OCI-LY1 (cell line): ENCODE measurements around the gene HMG20A.

Source experiments
- H2AFZ ChIP-seq: fragments of 200-600 bp; sonication (generic), shearing (Covaris generic); 2 replicates; pipeline ENCODE4 v1.6.0; 2014; ENCODE audit warnings: antibody characterized with exemption, mild to moderate bottlenecking, low read length
- H3F3A ChIP-seq: fragments of 200-600 bp; sonication (generic), shearing (Covaris generic); 2 replicates; pipeline ENCODE4 v1.6.0; 2014; ENCODE audit warnings: mild to moderate bottlenecking, antibody characterized with exemption, low read length, moderate library complexity; ENCODE audit not compliant: insufficient read depth
- H3K27ac ChIP-seq: fragments of 200-600 bp; sonication (generic); 2 replicates; pipeline ENCODE4 v1.5.1; 2014; ENCODE audit warnings: low read length, mixed run types, mild to moderate bottlenecking, low read depth; ENCODE audit not compliant: poor library complexity, severe bottlenecking
- H3K27me3 ChIP-seq: fragments of 200-600 bp; sonication (generic); 2 replicates; pipeline ENCODE4 v1.6.0; 2014; ENCODE audit warnings: antibody characterized with exemption, mild to moderate bottlenecking, low read length, moderate library complexity; ENCODE audit not compliant: insufficient read depth
- H3K36me3 ChIP-seq: fragments of 200-600 bp; sonication (generic); 2 replicates; pipeline ENCODE4 v1.6.1; 2014; ENCODE audit warnings: mild to moderate bottlenecking, antibody characterized with exemption, low read length, moderate library complexity, mixed read lengths; ENCODE audit not compliant: insufficient read depth
- H3K4me1 ChIP-seq: fragments of 200-600 bp; sonication (generic); 2 replicates; pipeline ENCODE4 v1.5.1; 2014; ENCODE audit warnings: mild to moderate bottlenecking, low read length, moderate library complexity; ENCODE audit not compliant: insufficient read depth, severe bottlenecking
- H3K4me2 ChIP-seq: fragments of 200-600 bp; sonication (generic), shearing (Covaris generic); 2 replicates; pipeline ENCODE4 v1.6.1; 2014; ENCODE audit warnings: low read length
- H3K4me3 ChIP-seq: fragments of 200-600 bp; sonication (generic); 2 replicates; pipeline ENCODE4 v1.5.1; 2014; ENCODE audit warnings: low read length, low read depth, mild to moderate bottlenecking, mixed read lengths; ENCODE audit not compliant: poor library complexity, severe bottlenecking
- H3K79me2 ChIP-seq: fragments of 200-600 bp; shearing (Covaris generic); 2 replicates; pipeline ENCODE4 v1.6.1; 2016; ENCODE audit warnings: mixed run types, low read length, mixed read lengths; ENCODE audit not compliant: insufficient read depth
- H3K9ac ChIP-seq: fragments of 200-600 bp; sonication (generic), shearing (Covaris generic); 2 replicates; pipeline ENCODE4 v1.6.1; 2014; ENCODE audit warnings: mild to moderate bottlenecking, low read length, mixed read lengths
- H3K9me2 ChIP-seq: fragments of 200-600 bp; sonication (generic), shearing (Covaris generic); 2 replicates; pipeline ENCODE4 v1.6.1; 2014; ENCODE audit warnings: low read depth, mild to moderate bottlenecking, low read length, mixed read lengths
- H3K9me3 ChIP-seq: fragments of 200-600 bp; shearing (Covaris generic); 2 replicates; pipeline ENCODE4 v1.6.1; 2014; ENCODE audit warnings: low read length, mixed read lengths
- H4K20me1 ChIP-seq: fragments of 200-600 bp; sonication (generic), shearing (Covaris generic); 2 replicates; pipeline ENCODE4 v1.6.0; 2016; ENCODE audit warnings: mild to moderate bottlenecking, low read length; ENCODE audit not compliant: insufficient read depth
- CTCF ChIP-seq: fragments of 200-600 bp; sonication (generic), shearing (Covaris generic); IDR thresholded peaks from 2 replicates; pipeline ENCODE4 v1.5.1; 2017; ENCODE audit warnings: mild to moderate bottlenecking, antibody characterized with exemption, low read length, moderate library complexity, mixed read lengths
- EZH2 ChIP-seq: fragments of 200-600 bp; sonication (generic), shearing (Covaris generic); IDR thresholded peaks from 2 replicates; pipeline ENCODE4 v1.8.0; 2017; ENCODE audit warnings: borderline replicate concordance, mixed run types, mild to moderate bottlenecking, antibody characterized with exemption, low read length, moderate library complexity, mixed read lengths

The HMG20A gene

GRCh38 chr15:77518458-77518857, 97.8 kb downstream of the HMG20A start:
- Histone ChIP-seq H3K9me2 (no peaks in the 10 kb centered on the region), H3K9ac (no peak overlapping the region), H3K27ac (no peak overlapping the region), H3K4me1 (no peaks in the 10 kb centered on the region), H3K4me3 (no peak overlapping the region), H3K36me3 (no peaks in the 10 kb centered on the region), H3F3A (no peaks in the 10 kb centered on the region), H3K4me2 (no peak overlapping the region), H4K20me1 (no peaks in the 10 kb centered on the region), H3K9me3 (no peaks in the 10 kb centered on the region), H3K27me3 (no peaks in the 10 kb centered on the region), H2AFZ (no peak overlapping the region), H3K79me2 (no peaks in the 10 kb centered on the region)
- TF ChIP-seq EZH2 (no peak), CTCF (no peak)

GRCh38 chr15:77519540-77519939, 98.9 kb downstream of the HMG20A start:
- H4K20me1 ChIP-seq, result no peaks in the 10 kb centered on the region
- no peaks in the 10 kb centered on the region for H3K9me3 ChIP-seq
- H3F3A ChIP-seq, result no peaks in the 10 kb centered on the region
- no peaks in the 10 kb centered on the region for H3K4me1 ChIP-seq
- no peak overlapping the region for H3K27ac ChIP-seq
- TF ChIP-seq EZH2 (no peak), CTCF (no peak)
- H3K36me3 ChIP-seq, result no peaks in the 10 kb centered on the region
- no peak overlapping the region for H3K9ac ChIP-seq
- H3K4me3 ChIP-seq, result no peak overlapping the region
- H3K9me2 ChIP-seq, result no peaks in the 10 kb centered on the region
- no peak overlapping the region for H3K4me2 ChIP-seq
- H3K27me3 ChIP-seq, result no peaks in the 10 kb centered on the region
- H2AFZ ChIP-seq, result no peak overlapping the region
- H3K79me2 ChIP-seq, result no peaks in the 10 kb centered on the region

- no peaks in the 10 kb centered on the region for H3F3A ChIP-seq
- no peaks in the 10 kb centered on the region for H4K20me1 ChIP-seq
- no peak overlapping the region for H3K9ac ChIP-seq
- no peaks in the 10 kb centered on the region for H3K4me1 ChIP-seq
- no peak overlapping the region for H3K27ac ChIP-seq
- H2AFZ ChIP-seq, result no peak overlapping the region
- no peaks in the 10 kb centered on the region; the same call in 1 of the 2 replicates for H3K27me3 ChIP-seq
- TF ChIP-seq CTCF (no peak), EZH2 (no peak)
- no peaks in the 10 kb centered on the region for H3K36me3 ChIP-seq
- H3K4me3 ChIP-seq, result no peak overlapping the region
- H3K9me3 ChIP-seq, result no peaks in the 10 kb centered on the region
- H3K4me2 ChIP-seq, result no peak overlapping the region
- no peaks in the 10 kb centered on the region for H3K79me2 ChIP-seq
- H3K9me2 ChIP-seq, result no peaks in the 10 kb centered on the region
Measured at GRCh38 chr15:77521206-77521605, 100.5 kb downstream of the HMG20A start.
